Measurements from ENCODE around the gene CLK3.

DNA sequence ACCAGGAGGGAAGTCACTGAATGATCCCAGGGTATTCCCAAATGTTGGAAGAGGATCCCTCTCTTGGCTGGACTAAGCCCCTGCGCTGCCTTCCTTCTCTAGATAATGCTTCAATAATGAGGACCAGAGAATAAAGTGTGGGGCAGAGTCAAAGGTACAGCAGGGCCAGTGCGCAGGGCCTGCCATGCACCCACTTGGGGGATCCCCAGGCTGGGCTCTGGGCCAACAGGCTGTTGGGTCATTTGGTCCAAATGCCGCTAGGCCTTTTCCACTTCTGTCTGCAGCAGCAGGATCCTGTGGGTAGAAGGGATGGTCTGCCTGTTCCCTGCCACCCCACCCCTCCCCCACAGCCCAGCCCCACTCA, 5.7 kb upstream of the CLK3 start:
- TF ChIP-seq, protein P1, sequence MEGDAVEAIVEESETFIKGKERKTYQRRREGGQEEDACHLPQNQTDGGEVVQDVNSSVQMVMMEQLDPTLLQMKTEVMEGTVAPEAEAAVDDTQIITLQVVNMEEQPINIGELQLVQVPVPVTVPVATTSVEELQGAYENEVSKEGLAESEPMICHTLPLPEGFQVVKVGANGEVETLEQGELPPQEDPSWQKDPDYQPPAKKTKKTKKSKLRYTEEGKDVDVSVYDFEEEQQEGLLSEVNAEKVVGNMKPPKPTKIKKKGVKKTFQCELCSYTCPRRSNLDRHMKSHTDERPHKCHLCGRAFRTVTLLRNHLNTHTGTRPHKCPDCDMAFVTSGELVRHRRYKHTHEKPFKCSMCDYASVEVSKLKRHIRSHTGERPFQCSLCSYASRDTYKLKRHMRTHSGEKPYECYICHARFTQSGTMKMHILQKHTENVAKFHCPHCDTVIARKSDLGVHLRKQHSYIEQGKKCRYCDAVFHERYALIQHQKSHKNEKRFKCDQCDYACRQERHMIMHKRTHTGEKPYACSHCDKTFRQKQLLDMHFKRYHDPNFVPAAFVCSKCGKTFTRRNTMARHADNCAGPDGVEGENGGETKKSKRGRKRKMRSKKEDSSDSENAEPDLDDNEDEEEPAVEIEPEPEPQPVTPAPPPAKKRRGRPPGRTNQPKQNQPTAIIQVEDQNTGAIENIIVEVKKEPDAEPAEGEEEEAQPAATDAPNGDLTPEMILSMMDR (IDR thresholded peaks at IDR 0.05; ENCODE audit: insufficient read depth, low read length, poor library complexity, severe bottlenecking) = no peak
- no peak for TF ChIP-seq EZH2phosphoT487 (conservative IDR thresholded peaks at IDR 0.05; ENCODE audit: low read length)
